Umbilical cord (tissue), 2 donors: ENCODE measurements around the gene FASLG. TPM values are rescaled to one million over a fixed set of nuclear protein-coding genes. Genes with fewer than 3 reads are reported as not detected.
"Not testable (repeated sequence)": the region's sequence is repeated elsewhere in the genome, so short reads cannot be mapped to it uniquely, and the experiment has no call there.

Experiments used
- DNase-seq: peaks from one replicate; pipeline ENCODE4 v3.0.0-alpha.2; 2015; ENCODE audit warnings: low spot score
- total RNA-seq: library from RNA; depleted of rRNA; stranded (reverse); fragments of >200 nt; gene quantifications from one replicate; pipeline ENCODE4 v1.2.3, GENCODE V29; 2014; ENCODE audit warnings: low replicate concordance; ENCODE audit not compliant: insufficient read depth

FASLG gene
- total RNA-seq, 1 donor from 2014 or later, result 1.4 TPM

DNA sequence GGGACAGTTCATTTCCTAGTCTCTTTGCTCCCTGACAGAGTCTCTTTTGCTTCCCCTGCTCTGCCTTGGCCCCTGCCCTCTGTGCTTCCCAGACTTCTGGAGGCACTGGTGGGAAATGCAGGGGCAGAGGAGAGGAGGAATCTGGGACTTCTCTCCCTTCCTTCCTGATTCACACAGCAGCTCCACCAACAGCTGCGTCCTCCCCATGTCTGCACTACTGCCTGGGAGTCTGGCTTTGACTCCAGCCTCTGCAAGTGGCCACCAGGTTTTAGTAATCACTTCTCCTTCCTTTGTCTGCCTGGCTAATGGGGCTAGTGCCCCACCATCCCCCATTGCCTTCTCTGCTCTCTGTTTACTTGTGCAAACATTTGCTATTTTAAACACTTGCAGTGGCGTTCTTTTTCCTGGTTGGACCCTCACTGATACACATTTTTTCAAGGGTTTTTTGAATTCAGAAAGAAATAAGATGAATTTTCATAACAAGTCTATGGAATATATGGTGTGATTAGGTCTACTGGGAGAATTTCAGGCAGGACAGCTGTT lies 21.9 kb downstream of the FASLG start:
- no peak for DNase-seq

GRCh38 chr1:172682812-172683211 lies 23.9 kb downstream of the FASLG start:
- DNase-seq, result no peak

DNA sequence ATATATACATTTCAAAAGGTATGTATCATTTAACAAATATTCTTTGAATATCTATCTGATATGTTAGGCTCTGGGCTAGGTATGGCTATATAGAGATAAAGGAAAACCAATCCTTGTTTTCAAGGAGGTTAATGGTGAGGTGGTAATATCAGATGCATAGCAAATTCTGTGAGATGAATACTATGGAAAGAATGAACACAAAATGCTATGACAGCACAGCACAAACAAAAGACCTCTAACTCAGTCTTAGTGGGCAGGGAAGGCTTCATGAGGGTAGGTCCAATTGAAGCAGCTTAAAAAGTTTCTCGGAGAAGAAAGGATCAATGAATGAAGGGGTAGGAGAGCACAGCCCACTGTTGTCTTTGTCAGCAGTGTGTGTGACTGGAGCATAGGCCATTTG lies 27.2 kb downstream of the FASLG start:
- no peak for DNase-seq

GRCh38 chr1:172688428-172689085 lies 29.7 kb downstream of the FASLG start:
- not testable (repeated sequence) for DNase-seq

DNA sequence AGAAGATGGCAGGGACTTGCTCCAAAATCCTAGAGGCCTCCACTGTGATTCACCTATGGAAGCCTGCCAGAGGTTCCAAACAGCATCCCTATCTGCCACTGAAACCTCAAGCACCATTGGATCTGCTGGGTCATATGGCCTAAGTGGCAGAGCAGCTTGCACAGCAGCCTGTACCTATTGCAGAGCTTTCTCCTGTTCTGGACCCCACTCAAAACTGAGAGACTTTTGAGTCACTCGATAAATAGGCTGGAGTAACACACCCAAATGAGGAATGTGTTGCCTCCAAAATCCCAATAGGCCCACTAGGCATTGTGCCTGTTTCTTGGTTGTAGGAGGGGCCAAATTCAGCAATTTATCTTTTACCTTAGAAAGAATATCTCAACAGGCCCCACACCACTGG lies 32.0 kb downstream of the FASLG start:
- not testable (repeated sequence) for DNase-seq

GRCh38 chr1:172697534-172698002 lies 38.7 kb downstream of the FASLG start:
- no peak for DNase-seq

GRCh38 chr1:172698224-172698623 lies 39.3 kb downstream of the FASLG start:
- no peak for DNase-seq

DNA sequence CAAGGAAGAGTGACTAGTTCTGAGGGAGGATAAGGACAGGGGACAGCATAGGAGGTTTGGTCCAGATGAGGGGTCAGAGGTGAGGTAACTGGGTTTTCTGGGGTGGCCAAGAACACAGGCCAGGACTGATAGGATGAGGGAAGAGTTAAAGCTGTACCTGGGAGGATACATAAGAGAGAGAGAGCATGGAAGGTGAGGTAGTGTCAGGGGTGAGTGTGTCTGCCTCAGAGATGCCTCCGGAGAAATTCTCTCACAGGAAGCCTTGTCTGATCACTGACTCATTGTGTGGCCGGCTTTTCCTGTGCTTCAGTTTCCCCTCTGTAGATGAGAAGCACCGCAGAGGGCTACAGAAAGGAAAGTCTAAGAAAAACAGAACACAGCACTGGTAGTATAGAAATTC lies 40.2 kb downstream of the FASLG start:
- DNase-seq, result no peak

GRCh38 chr1:172699695-172700227 lies 40.9 kb downstream of the FASLG start:
- DNase-seq, result no peak

DNA sequence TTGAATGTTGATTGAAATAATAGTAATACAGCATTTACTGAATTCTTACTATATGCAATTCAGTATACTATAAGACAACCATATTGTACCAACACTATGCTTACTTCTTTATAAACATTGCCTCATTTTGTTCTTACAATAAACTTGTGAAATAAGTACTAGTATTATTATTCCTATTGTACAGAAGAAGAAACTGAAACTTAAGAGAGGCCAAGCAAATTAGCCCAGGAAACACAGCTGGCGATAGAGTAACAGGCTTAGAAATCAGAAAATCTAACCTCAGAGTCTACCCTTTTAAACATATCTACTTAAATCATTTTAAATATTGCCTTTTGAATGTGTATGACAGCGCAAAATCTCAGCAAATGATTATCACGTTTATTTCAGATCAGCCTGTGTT lies 41.7 kb downstream of the FASLG start:
- no peak for DNase-seq

DNA sequence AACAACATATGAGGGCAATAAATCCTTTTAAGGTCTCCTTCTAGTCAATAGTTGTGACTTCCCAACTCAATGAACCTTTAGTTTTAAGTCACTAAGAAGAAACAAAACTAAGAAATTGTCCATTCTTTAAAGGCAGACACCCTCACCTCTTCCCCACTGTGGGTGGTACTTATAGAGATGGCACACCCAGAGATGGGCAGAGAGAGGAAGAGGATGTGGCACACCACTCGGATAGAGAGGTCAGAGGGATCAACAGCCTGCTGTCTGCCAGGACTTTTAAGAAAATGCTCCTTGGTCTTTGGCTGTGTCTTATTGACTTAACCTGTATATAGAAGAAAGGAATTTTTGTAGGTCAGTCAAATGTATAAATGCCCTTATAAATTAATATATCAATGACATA lies 45.1 kb downstream of the FASLG start:
- DNase-seq, result no peak

DNA sequence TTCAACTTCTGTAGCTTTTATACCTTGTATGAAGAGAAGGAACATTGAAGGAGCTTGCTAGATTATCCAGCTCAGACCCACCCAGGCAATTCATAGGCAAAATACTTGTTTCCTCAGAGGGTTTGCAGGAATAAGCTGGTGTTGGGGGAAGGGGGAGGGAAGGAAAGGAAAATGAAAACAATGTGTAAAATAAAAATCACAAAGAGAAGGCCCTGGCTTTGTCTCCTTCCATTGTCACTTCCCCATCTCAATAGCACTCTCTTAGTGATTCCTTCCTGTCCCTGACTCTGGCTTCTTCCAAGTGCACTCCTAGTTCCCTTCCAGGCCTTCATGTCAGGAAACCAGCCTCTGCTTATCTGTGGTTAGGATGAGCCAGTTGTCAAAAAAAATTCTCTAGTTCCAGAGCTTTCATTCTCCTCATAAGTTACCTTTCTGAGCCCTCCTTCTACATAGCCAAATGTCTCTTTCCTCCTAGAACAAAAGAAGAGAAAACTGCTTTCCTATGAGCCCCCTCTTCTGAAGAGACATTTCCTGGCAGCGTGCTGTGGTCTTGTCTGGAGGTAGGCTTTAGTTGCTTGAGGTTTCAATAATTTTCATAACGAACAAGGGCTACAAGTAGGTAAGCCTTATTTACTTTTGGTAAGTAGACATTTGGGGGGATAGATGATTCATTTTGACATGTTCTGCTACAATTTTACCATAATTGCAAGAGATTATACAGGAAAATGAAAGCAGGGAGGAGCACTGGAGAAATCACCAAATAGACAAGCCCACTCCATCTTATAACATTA lies 45.7 kb downstream of the FASLG start:
- DNase-seq, result no peak

DNA sequence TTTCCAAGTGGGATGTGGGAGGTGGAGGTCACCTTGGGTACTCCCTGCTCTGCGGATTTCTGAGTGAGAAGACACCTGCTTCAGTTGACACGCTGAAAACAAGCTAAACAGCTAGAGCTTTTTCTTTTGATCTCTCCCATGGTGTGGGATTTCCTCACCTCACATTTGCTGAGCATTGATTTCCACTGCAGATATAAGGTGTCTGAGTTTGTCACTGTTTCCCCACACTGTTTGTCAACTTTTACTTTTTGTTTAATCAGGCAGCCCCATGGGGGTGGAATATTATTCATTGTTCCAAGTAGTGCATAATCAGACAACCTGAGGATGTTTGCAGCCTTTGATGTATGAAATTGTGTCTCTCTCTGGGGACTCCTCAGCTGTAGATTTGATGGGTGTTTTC lies 49.5 kb downstream of the FASLG start:
- DNase-seq, result no peak

- no peak for DNase-seq
Observed at GRCh38 chr1:172711558-172711957, 52.7 kb downstream of the FASLG start.

DNA sequence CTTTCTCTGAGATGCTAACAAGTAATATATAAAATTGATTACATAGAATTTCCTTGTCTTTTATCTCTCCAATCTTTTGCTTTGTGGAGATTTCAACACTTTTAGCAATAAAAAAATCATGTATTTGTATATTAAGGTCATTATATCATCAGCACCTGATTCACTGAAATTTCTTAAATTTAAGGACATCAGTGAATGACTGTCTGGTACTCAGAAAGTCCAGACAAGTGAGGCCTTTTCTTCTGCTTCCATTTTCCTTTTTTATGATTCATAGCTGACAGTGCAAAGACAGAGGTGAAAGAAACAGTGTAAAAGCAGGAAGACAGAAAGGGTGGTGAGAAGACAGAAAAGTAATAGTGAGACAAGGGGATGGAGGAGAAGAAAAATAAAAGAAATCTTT lies 54.6 kb downstream of the FASLG start:
- DNase-seq, result no peak

Other genes with a start within 250 kb of the FASLG start
- not detected for gene C1orf105, start 238.4 kb upstream of the FASLG start, total RNA-seq
- gene PIGC, start 215.0 kb upstream of the FASLG start, total RNA-seq, result 45.0 TPM
- 67.2 TPM for gene SUCO, start 126.0 kb upstream of the FASLG start, total RNA-seq